HepG2 (cell line): ENCODE data around the gene CA10. TPM values are rescaled to one million over a fixed set of nuclear protein-coding genes. Genes with fewer than 3 reads are reported as not detected.

Source experiments
- ATAC-seq: fragments of 200-7000 bp; cut with Tn5 transposase; 3 replicates; pipeline ENCODE4 v1.9.1; 2020; ENCODE audit warnings: mild to moderate bottlenecking, moderate library complexity
- BruUV-seq: library from RNA; stranded (reverse); fragments of 400-500 nt; replicated peaks from 2 replicates; lab custom pipeline; 2021; lab: Mats Ljungman, UMichigan
- CTCF ChIA-PET: fragments of 300-600 bp; formaldehyde crosslinking; extraction: SDS; loops from one replicate; lab custom pipeline; 2021; ENCODE audit warnings: low total read pairs, inconsistent platforms, low intra/inter-chr PET ratio; lab: Yijun Ruan, JAX
- POLR2A ChIA-PET: fragments of 350-600 bp; sonication (Branson Sonifier 250); formaldehyde crosslinking; loops from one replicate; lab custom pipeline; 2020; ENCODE audit warnings: antibody characterized with exemption, inconsistent platforms; lab: Yijun Ruan, JAX
- DNase-seq: peaks from one replicate; pipeline ENCODE4 v3.0.0-alpha.2; 2015; ENCODE audit warnings: low spot score
- FAIRE-seq: peaks from 3 replicates; lab custom pipeline; 2011; peaks lifted over from hg19 to GRCh38; lab: Jason Lieb, UNC
- H2AFZ ChIP-seq: one replicate; pipeline ENCODE4 v1.6.1; 2011; ENCODE audit warnings: low read length, inconsistent platforms
- H3K27ac ChIP-seq: fragments of 300-600 bp; 3 replicates; pipeline ENCODE4 v1.8.0; 2011; ENCODE audit warnings: mixed run types, mild to moderate bottlenecking, mixed read lengths, low read length, inconsistent platforms; ENCODE audit not compliant: insufficient read depth; ENCODE audit errors: extremely low read length
- H3K27me3 ChIP-seq, 2 experiments: fragments of 200-600 bp in 1 of 2; 2 replicates in 1 of 2; 3 replicates in 1 of 2; pipeline versions ENCODE4 v1.6.0 to v1.8.0; 2011; ENCODE audit warnings: low read length in 2 of 2, mild to moderate bottlenecking in 2 of 2, moderate library complexity in 2 of 2, inconsistent platforms in 1 of 2; ENCODE audit not compliant: insufficient read depth in 2 of 2, control insufficient read depth in 1 of 2
- H3K36me3 ChIP-seq, 2 experiments: fragments of 200-600 bp in 1 of 2; replicated peaks in 1 of 2; 2 replicates in 1 of 2; 3 replicates in 1 of 2; pipeline versions ENCODE4 v1.5.1 to v1.8.0; 2011; ENCODE audit warnings: low read length in 2 of 2, inconsistent platforms in 1 of 2; ENCODE audit not compliant: insufficient read depth in 2 of 2, control insufficient read depth in 1 of 2
- H3K4me1 ChIP-seq: 2 replicates; pipeline ENCODE4 v1.5.1; 2012; ENCODE audit warnings: low read length, inconsistent platforms; ENCODE audit not compliant: insufficient read depth
- H3K4me2 ChIP-seq: 2 replicates; pipeline ENCODE4 v1.6.0; 2011; ENCODE audit warnings: low read depth, low read length, inconsistent platforms
- H3K4me3 ChIP-seq, 3 experiments: fragments of 200-600 bp in 1 of 3; sonication (generic), shearing (Covaris generic) in 1 of 3; replicated peaks in 1 of 3; 2 replicates each; pipeline ENCODE4 v1.5.1; 2011 to 2016; ENCODE audit warnings: low read length in 3 of 3, inconsistent platforms in 2 of 3, low read depth in 2 of 3, mild to moderate bottlenecking in 2 of 3, control low read depth in 1 of 3, mixed read lengths in 1 of 3; ENCODE audit not compliant: insufficient read depth in 1 of 3
- H3K79me2 ChIP-seq: one replicate; pipeline ENCODE4 v1.6.1; 2011; ENCODE audit warnings: low read length, inconsistent platforms; ENCODE audit not compliant: insufficient read depth
- H3K9ac ChIP-seq: 2 replicates; pipeline ENCODE4 v1.6.0; 2011; ENCODE audit warnings: mild to moderate bottlenecking, low read depth, low read length, inconsistent platforms; ENCODE audit not compliant: insufficient read depth
- H3K9me3 ChIP-seq: 2 replicates; pipeline ENCODE4 v1.5.1; 2012; ENCODE audit warnings: mild to moderate bottlenecking, low read length
- H4K20me1 ChIP-seq: 2 replicates; pipeline ENCODE4 v1.6.0; 2011; ENCODE audit warnings: inconsistent platforms, mild to moderate bottlenecking, low read length, moderate library complexity; ENCODE audit not compliant: insufficient read depth
- CBX5 ChIP-seq: sonication (generic); formaldehyde crosslinking; IDR thresholded peaks from 2 replicates; pipeline ENCODE4 v1.4.0; 2020; ENCODE audit warnings: missing genetic modification reagents, borderline replicate concordance
- CREB1 ChIP-seq, 2 experiments: fragments of 450-650 bp in 1 of 2; IDR thresholded peaks; 2 replicates each; pipeline ENCODE4 v1.6.1; 2016 to 2017; ENCODE audit warnings: control low read depth in 1 of 2, mild to moderate bottlenecking in 1 of 2, missing compliant biosample characterization in 1 of 2, missing genetic modification characterization in 1 of 2
- HBP1 ChIP-seq: IDR thresholded peaks from 2 replicates; pipeline ENCODE4 v1.6.1; 2016; ENCODE audit warnings: low read depth, control low read depth
- THYN1 ChIP-seq: sonication (generic); formaldehyde crosslinking; IDR thresholded peaks from 2 replicates; pipeline ENCODE4 v1.8.1; 2023; ENCODE audit warnings: low read depth, mild to moderate bottlenecking, moderate library complexity, missing genetic modification reagents, borderline replicate concordance
- YY1 ChIP-seq: IDR thresholded peaks from 2 replicates; pipeline ENCODE4 v1.6.1; 2011; ENCODE audit warnings: low read length, low read depth, moderate library complexity, mild to moderate bottlenecking; ENCODE audit not compliant: insufficient read depth, insufficient replicate concordance
- ZEB1 ChIP-seq: IDR thresholded peaks from 2 replicates; pipeline ENCODE4 v1.6.1; 2012; ENCODE audit warnings: mild to moderate bottlenecking, low read depth, inconsistent platforms; ENCODE audit not compliant: insufficient replicate concordance
- ZNF513 ChIP-seq: sonication (generic); formaldehyde crosslinking; conservative IDR thresholded peaks from 2 replicates; pipeline ENCODE4 v1.5.0; 2020; ENCODE audit warnings: missing genetic modification reagents
- WGBS: methylation state at CpG from one replicate; pipeline ENCODE4 v1.1.6; 2017; ENCODE audit warnings: low lambda C conversion rate; 5-methylcytosine and 5-hydroxymethylcytosine counted together
- in situ Hi-C: cut with HindIII; loops from 2 replicates; pipeline ENCODE4 v1.10.0; 2017; ENCODE audit warnings: low pct_unique_long_range_greater_than_20kb; ENCODE audit not compliant: extremely low pct_ligation_motif_present
- intact Hi-C: fragments of 100-400 bp; cut with micrococcal nuclease; formaldehyde crosslinking; loops from one replicate; pipeline ENCODE4 v1.10.0; 2022; ENCODE audit not compliant: unreplicated experiment
- polyA plus RNA-seq, 8 experiments: library from polyadenylated mRNA; depleted of rRNA in 3 of 8; stranded (reverse) in 7 of 8; unstranded in 1 of 8; fragments of >200 nt; fragmentation: Illumina TruSeq in 4 of 8; extraction: Trizol in 4 of 8; gene quantifications; 2 replicates each; pipeline versions ENCODE4 v1.2.1 to v1.2.3, GENCODE V29; 2011 to 2016; ENCODE audit warnings: low read depth in 4 of 8, missing spikeins in 1 of 8, mixed read lengths in 1 of 8; ENCODE audit not compliant: insufficient read depth in 1 of 8
- total RNA-seq, 5 experiments: library from RNA; depleted of rRNA; stranded (reverse); fragments of >200 nt; fragmentation: Illumina TruSeq; extraction: Trizol; gene quantifications; 2 replicates each; pipeline ENCODE4 v1.2.3, GENCODE V29; 2016; ENCODE audit warnings: low read depth in 1 of 5

The CA10 gene
- total and polyA plus RNA-seq, 2 of the 13 experiments (the other 11 are each of a cell fraction or from before 2014, with no cell fraction given): not detected

- in situ Hi-C loops: no loop called here
Measured at GRCh38 chr17:51909971-51910370, 248.5 kb downstream of the CA10 start.

GRCh38 chr17:51908841-51909537 lies 249.5 kb downstream of the CA10 start:
- no TSS peak for BruUV-seq

More at GRCh38 chr17:51909971-51910370, 248.5 kb downstream of the CA10 start:
- no peaks in the 10 kb centered on the region for H4K20me1 ChIP-seq
- no peaks in the 10 kb centered on the region for H3K4me1 ChIP-seq
- BruUV-seq: no TSS peak
- H3K27ac ChIP-seq: no peak overlapping the region
- FAIRE-seq (no peak), ATAC-seq (no peak), DNase-seq (no peak)
- intact Hi-C loops: no loop called here
- no peak overlapping the region for H3K4me2 ChIP-seq
- ChIA-PET POLR2A (no interaction called here), CTCF (no interaction called here)
- H2AFZ ChIP-seq: no peak overlapping the region
- TF ChIP-seq HBP1 (CRISPR knock-in tag): no peak
- TF ChIP-seq YY1: no peak
- H3K9ac ChIP-seq: no peak overlapping the region
- H3K36me3 ChIP-seq: no peaks in the 10 kb centered on the region
- H3K27me3 ChIP-seq: no peaks in the 10 kb centered on the region
- H3K79me2 ChIP-seq: no peaks in the 10 kb centered on the region
- no peaks in the 10 kb centered on the region for H3K9me3 ChIP-seq
- no peak overlapping the region for H3K4me3 ChIP-seq
- whole genome bisulfite sequencing: 19% methylated on average over 3 of the region's 3 CpGs

More at GRCh38 chr17:51908841-51909537, 249.5 kb downstream of the CA10 start:
- ChIA-PET CTCF (no interaction called here), POLR2A (no interaction called here)
- in situ Hi-C loops: no loop called here
- no peak overlapping the region for H3K4me3 ChIP-seq
- H3K79me2 ChIP-seq: no peaks in the 10 kb centered on the region
- H2AFZ ChIP-seq: no peak overlapping the region
- H3K27ac ChIP-seq: no peak overlapping the region
- H4K20me1 ChIP-seq: no peaks in the 10 kb centered on the region
- no peak overlapping the region for H3K4me2 ChIP-seq
- FAIRE-seq: no peak
- TF ChIP-seq CREB1 (IDR thresholded peaks at IDR 0.05): peak; percentile 55; the same call in 1 of the 2 replicates
- TF ChIP-seq CREB1 (CRISPR knock-in tag; IDR thresholded peaks at IDR 0.05): no peak
- TF ChIP-seq CBX5 (CRISPR knock-in tag): no peak
- TF ChIP-seq ZEB1: no peak
- no peak for TF ChIP-seq THYN1
- TF ChIP-seq ZNF513 (CRISPR knock-in tag): no peak
- TF ChIP-seq, all 625 proteins: peak for 1
- ATAC-seq (no peak), DNase-seq (no peak)
- no peaks in the 10 kb centered on the region for H3K4me1 ChIP-seq
- 29% methylated on average over 7 of the region's 7 CpGs for WGBS
- intact Hi-C loops: no loop called here
- H3K36me3 ChIP-seq: no peaks in the 10 kb centered on the region
- no peaks in the 10 kb centered on the region for H3K9me3 ChIP-seq
- H3K9ac ChIP-seq: no peak overlapping the region
- no peaks in the 10 kb centered on the region for H3K27me3 ChIP-seq
